ENCODE measurements around the gene LRRC17. TPM values are rescaled to one million over a fixed set of nuclear protein-coding genes. Genes with fewer than 3 reads are reported as not detected.

Gene LRRC17
- total and polyA plus RNA-seq, 9 donors: 22.9 to 71.1 (median 39.7) TPM

- peaks cover 7% of the 10 kb centered on the region for H3K4me1 ChIP-seq (ENCODE audit: control insufficient read depth, insufficient read depth, low read length)
- H3K27ac ChIP-seq (ENCODE audit: low read length): no peak overlapping the region
- DNase-seq: peak; percentile 19
- WGBS (ENCODE audit: insufficient coverage): 93% methylated on average over 3 of the region's 5 CpGs
- H3K4me3 ChIP-seq (ENCODE audit: low read length): no peak overlapping the region
- no peaks in the 10 kb centered on the region for H3K27me3 ChIP-seq (ENCODE audit: control insufficient read depth, insufficient read depth, low read length)
- no peaks in the 10 kb centered on the region for H3K36me3 ChIP-seq (ENCODE audit: control insufficient read depth, insufficient read depth, low read length)
- H3K9me3 ChIP-seq (replicated peaks; ENCODE audit: control insufficient read depth, low read depth, low read length): no peaks in the 10 kb centered on the region
Measured at GRCh38 chr7:102917436-102918353, 4.9 kb downstream of the LRRC17 start.

- no peaks in the 10 kb centered on the region for H3K9me3 ChIP-seq (replicated peaks; ENCODE audit: control insufficient read depth, low read depth, low read length)
- H3K36me3 ChIP-seq (ENCODE audit: control insufficient read depth, insufficient read depth, low read length): no peaks in the 10 kb centered on the region
- 43% methylated on average over 1 of the region's 1 CpG for WGBS (ENCODE audit: insufficient coverage)
- no peak for DNase-seq
- H3K4me3 ChIP-seq (ENCODE audit: low read length): no peak overlapping the region
- no peaks in the 10 kb centered on the region for H3K27me3 ChIP-seq (ENCODE audit: control insufficient read depth, insufficient read depth, low read length)
- H3K27ac ChIP-seq (ENCODE audit: low read length): no peak overlapping the region
- H3K4me1 ChIP-seq (ENCODE audit: control insufficient read depth, insufficient read depth, low read length): peaks cover 4% of the 10 kb centered on the region
Measured at GRCh38 chr7:102918845-102919244, 6.0 kb downstream of the LRRC17 start.

DNA sequence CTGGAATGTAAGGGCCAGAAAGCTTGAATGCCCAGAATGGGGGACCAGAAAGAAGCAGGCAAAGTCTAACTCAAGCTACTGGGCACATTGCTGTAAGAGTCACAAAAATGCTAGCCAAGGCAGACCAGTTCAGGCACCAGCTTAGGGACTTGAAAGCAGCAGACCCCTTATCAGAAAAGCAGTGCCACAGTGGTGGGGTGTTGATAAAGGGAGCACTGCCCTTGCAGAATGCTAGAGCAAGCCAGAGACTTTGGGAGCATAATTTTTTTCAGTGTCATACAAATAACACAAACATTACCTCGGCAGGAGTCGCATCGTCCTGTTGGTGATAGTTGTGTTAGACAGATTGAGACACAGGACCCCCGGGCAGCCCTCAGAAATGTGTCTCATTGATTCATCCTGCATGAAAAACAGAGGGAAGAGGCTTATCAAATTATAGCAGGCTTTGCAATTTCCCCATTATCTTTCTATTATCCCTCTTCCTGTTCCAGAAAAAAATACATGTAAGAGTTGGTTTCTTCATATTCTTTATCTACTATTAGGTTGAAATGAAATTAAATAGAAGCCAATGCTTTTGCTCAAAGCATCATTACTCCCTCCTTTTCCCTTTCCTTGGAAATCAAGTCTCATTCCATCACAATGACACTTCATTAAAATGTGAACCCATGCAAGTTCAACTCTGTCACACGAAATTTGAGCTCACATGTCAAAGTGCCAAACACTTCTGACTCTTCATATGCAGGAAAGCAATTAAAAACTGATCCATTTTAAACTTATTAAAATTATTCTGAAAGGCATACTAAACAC is 13.4 kb downstream of the LRRC17 start:
- peak; percentile 65 for DNase-seq

GRCh38 chr7:102926783-102927140 is 14.0 kb downstream of the LRRC17 start:
- H3K27me3 ChIP-seq (ENCODE audit: control insufficient read depth, insufficient read depth, low read length): no peaks in the 10 kb centered on the region
- no peaks in the 10 kb centered on the region for H3K9me3 ChIP-seq (replicated peaks; ENCODE audit: control insufficient read depth, low read depth, low read length)
- H3K4me1 ChIP-seq (ENCODE audit: control insufficient read depth, insufficient read depth, low read length): peaks cover 4% of the 10 kb centered on the region
- no peaks in the 10 kb centered on the region for H3K36me3 ChIP-seq (ENCODE audit: control insufficient read depth, insufficient read depth, low read length)
- H3K4me3 ChIP-seq (ENCODE audit: low read length): no peak overlapping the region
- no peak for DNase-seq
- H3K27ac ChIP-seq (ENCODE audit: low read length): no peak overlapping the region

More for the DNA sequence above, 13.4 kb downstream of the LRRC17 start:
- no peak overlapping the region for H3K27ac ChIP-seq (ENCODE audit: low read length)
- no peaks in the 10 kb centered on the region for H3K27me3 ChIP-seq (ENCODE audit: control insufficient read depth, insufficient read depth, low read length)
- 20% methylated on average over 1 of the region's 5 CpGs for WGBS (ENCODE audit: insufficient coverage)
- peaks cover 4% of the 10 kb centered on the region for H3K4me1 ChIP-seq (ENCODE audit: control insufficient read depth, insufficient read depth, low read length)
- no peak overlapping the region for H3K4me3 ChIP-seq (ENCODE audit: low read length)
- no peaks in the 10 kb centered on the region for H3K36me3 ChIP-seq (ENCODE audit: control insufficient read depth, insufficient read depth, low read length)
- no peaks in the 10 kb centered on the region for H3K9me3 ChIP-seq (replicated peaks; ENCODE audit: control insufficient read depth, low read depth, low read length)

DNA sequence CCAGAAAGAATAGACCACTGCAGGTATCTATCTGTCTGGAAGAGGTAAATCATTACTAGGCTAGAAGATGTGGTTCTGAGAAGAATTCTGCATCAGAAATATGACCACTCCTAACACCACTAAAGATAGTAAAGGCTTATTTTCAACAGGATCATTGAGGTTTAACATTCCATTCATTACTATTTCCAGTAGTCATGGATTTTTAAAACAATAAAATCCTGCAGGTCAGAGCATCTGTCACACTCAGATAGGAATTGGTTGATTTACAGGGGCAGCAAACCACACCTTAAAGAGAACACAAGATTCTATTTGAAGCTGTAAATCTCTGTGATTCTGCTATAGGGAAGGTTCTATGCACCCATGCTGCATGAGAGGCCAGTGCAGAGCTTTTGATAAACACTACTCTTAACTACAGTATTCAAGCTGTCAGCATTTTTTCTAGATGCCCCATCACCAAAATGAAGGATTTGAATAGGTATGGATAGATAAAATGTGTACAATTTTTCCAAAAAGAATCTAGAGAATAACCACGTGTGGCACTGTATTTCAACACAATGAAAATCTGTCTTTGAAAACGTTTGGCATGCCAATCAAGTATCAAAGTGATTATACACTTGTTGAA is 14.6 kb downstream of the LRRC17 start:
- Histone ChIP-seq H3K27ac (ENCODE audit: low read length) (no peak overlapping the region), H3K27me3 (ENCODE audit: control insufficient read depth, insufficient read depth, low read length) (no peaks in the 10 kb centered on the region), H3K9me3 (replicated peaks; ENCODE audit: control insufficient read depth, low read depth, low read length) (no peaks in the 10 kb centered on the region), H3K4me3 (ENCODE audit: low read length) (no peak overlapping the region), H3K4me1 (ENCODE audit: control insufficient read depth, insufficient read depth, low read length) (peaks cover 4% of the 10 kb centered on the region), H3K36me3 (ENCODE audit: control insufficient read depth, insufficient read depth, low read length) (no peaks in the 10 kb centered on the region)
- WGBS (ENCODE audit: insufficient coverage): no CpG with 5 or more reads among the region's 2 CpGs
- DNase-seq: no peak

GRCh38 chr7:102931757-102932156 is 19.0 kb downstream of the LRRC17 start:
- WGBS (ENCODE audit: insufficient coverage): no CpG with 5 or more reads among the region's 1 CpG
- H3K36me3 ChIP-seq (ENCODE audit: control insufficient read depth, insufficient read depth, low read length): peaks cover 3% of the 10 kb centered on the region

GRCh38 chr7:102933763-102934162 is 21.0 kb downstream of the LRRC17 start:
- peak; percentile 89 for DNase-seq
- peaks cover 3% of the 10 kb centered on the region for H3K36me3 ChIP-seq (ENCODE audit: control insufficient read depth, insufficient read depth, low read length)
- peak overlapping the region; percentile 78 for H3K27ac ChIP-seq (ENCODE audit: low read length)
- peaks cover 17% of the 10 kb centered on the region for H3K4me1 ChIP-seq (ENCODE audit: control insufficient read depth, insufficient read depth, low read length)
- WGBS (ENCODE audit: insufficient coverage): 17% methylated on average over 9 of the region's 15 CpGs
- no peak overlapping the region for H3K4me3 ChIP-seq (ENCODE audit: low read length)
- H3K27me3 ChIP-seq (ENCODE audit: control insufficient read depth, insufficient read depth, low read length): no peaks in the 10 kb centered on the region
- H3K9me3 ChIP-seq (replicated peaks; ENCODE audit: control insufficient read depth, low read depth, low read length): no peaks in the 10 kb centered on the region

More at GRCh38 chr7:102931757-102932156, 19.0 kb downstream of the LRRC17 start:
- Histone ChIP-seq H3K4me1 (ENCODE audit: control insufficient read depth, insufficient read depth, low read length) (peaks cover 17% of the 10 kb centered on the region), H3K27me3 (ENCODE audit: control insufficient read depth, insufficient read depth, low read length) (no peaks in the 10 kb centered on the region), H3K9me3 (replicated peaks; ENCODE audit: control insufficient read depth, low read depth, low read length) (no peaks in the 10 kb centered on the region), H3K4me3 (ENCODE audit: low read length) (no peak overlapping the region), H3K27ac (ENCODE audit: low read length) (no peak overlapping the region)
- DNase-seq: no peak

DNA sequence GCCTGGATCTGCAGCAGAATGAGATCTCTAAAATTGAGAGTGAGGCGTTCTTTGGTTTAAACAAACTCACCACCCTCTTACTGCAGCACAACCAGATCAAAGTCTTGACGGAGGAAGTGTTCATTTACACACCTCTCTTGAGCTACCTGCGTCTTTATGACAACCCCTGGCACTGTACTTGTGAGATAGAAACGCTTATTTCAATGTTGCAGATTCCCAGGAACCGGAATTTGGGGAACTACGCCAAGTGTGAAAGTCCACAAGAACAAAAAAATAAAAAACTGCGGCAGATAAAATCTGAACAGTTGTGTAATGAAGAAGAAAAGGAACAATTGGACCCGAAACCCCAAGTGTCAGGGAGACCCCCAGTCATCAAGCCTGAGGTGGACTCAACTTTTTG is 21.4 kb downstream of the LRRC17 start:
- WGBS (ENCODE audit: insufficient coverage): 58% methylated on average over 6 of the region's 8 CpGs
- Histone ChIP-seq H3K27ac (ENCODE audit: low read length) (peak overlapping the region; percentile 78), H3K36me3 (ENCODE audit: control insufficient read depth, insufficient read depth, low read length) (peaks cover 3% of the 10 kb centered on the region), H3K4me3 (ENCODE audit: low read length) (no peak overlapping the region), H3K27me3 (ENCODE audit: control insufficient read depth, insufficient read depth, low read length) (no peaks in the 10 kb centered on the region), H3K9me3 (replicated peaks; ENCODE audit: control insufficient read depth, low read depth, low read length) (no peaks in the 10 kb centered on the region), H3K4me1 (ENCODE audit: control insufficient read depth, insufficient read depth, low read length) (peaks cover 17% of the 10 kb centered on the region)
- DNase-seq: no peak

DNA sequence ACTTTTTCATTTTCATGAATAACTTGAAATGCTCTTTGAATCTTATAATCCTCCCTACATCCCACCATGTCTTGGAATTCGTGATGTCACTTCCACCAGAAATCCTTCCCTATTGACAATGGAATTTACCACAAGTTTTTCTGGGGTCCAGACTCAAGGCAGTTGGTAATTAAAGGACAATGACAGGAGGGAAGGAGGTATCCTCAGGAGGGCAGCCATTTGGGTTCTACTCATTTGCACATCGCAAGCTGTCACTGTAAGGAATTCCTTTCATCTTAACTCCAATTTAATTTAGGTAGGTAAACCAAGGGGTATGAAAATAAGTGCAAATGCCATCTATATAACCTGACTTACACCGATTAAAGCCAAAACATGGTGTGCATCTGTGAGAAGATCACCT is 21.9 kb downstream of the LRRC17 start:
- H3K4me1 ChIP-seq (ENCODE audit: control insufficient read depth, insufficient read depth, low read length): peaks cover 17% of the 10 kb centered on the region
- no peak overlapping the region for H3K4me3 ChIP-seq (ENCODE audit: low read length)
- no peaks in the 10 kb centered on the region for H3K9me3 ChIP-seq (replicated peaks; ENCODE audit: control insufficient read depth, low read depth, low read length)
- no peak for DNase-seq
- H3K27ac ChIP-seq (ENCODE audit: low read length): peak overlapping the region; percentile 78
- peaks cover 3% of the 10 kb centered on the region for H3K36me3 ChIP-seq (ENCODE audit: control insufficient read depth, insufficient read depth, low read length)
- H3K27me3 ChIP-seq (ENCODE audit: control insufficient read depth, insufficient read depth, low read length): no peaks in the 10 kb centered on the region
- no CpG with 5 or more reads among the region's 3 CpGs for WGBS (ENCODE audit: insufficient coverage)

Data from muscle of leg (tissue), 11 donors.